ENCODE measurements around the gene CCDC17.

- no peak for TF ChIP-seq CTCF (IDR thresholded peaks at IDR 0.05)
- no peak for TF ChIP-seq EP300 (IDR thresholded peaks at IDR 0.05; ENCODE audit: low read depth)
Observed at GRCh38 chr1:45589861-45590260, 34.0 kb downstream of the CCDC17 start.
